ENCODE data around the gene TAS1R3. TPM values are rescaled to one million over a fixed set of nuclear protein-coding genes. Genes with fewer than 3 reads are reported as not detected.

The TAS1R3 gene
- total and polyA plus RNA-seq, 10 of the 15 experiments (the other 5 are each of a cell fraction or from before 2014, with no cell fraction given), result 0.04 to 0.51 (median 0.08) TPM; not detected in 3

GRCh38 chr1:1306661-1307260 is 24.3 kb upstream of the TAS1R3 start:
- SMC1A ChIA-PET (ENCODE audit: uncharacterized antibody, unreplicated experiment), result no interaction called here

More at GRCh38 chr1:1306661-1307260, 24.3 kb upstream of the TAS1R3 start:
- POLR2A ChIA-PET, result interaction anchor here (0.6 kb wide), 1 partner anchor 75 kb away, joined by 3 read pairs; no protein-coding TSS in a partner anchor
- no peaks in the 10 kb centered on the region for H3K9me3 ChIP-seq (replicated peaks; ENCODE audit: control insufficient read depth, insufficient read depth, low read length)
- DNase-seq (ENCODE audit: low read depth, low spot score) (no peak), ATAC-seq (no peak), FAIRE-seq (no peak)
- TF ChIP-seq ESRRA (IDR thresholded peaks at IDR 0.05; ENCODE audit: low read length), result no peak
- no peak for TF ChIP-seq RFX5 (IDR thresholded peaks at IDR 0.05; ENCODE audit: low read depth, low read length)
- TF ChIP-seq, protein P1, sequence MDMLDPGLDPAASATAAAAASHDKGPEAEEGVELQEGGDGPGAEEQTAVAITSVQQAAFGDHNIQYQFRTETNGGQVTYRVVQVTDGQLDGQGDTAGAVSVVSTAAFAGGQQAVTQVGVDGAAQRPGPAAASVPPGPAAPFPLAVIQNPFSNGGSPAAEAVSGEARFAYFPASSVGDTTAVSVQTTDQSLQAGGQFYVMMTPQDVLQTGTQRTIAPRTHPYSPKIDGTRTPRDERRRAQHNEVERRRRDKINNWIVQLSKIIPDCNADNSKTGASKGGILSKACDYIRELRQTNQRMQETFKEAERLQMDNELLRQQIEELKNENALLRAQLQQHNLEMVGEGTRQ (IDR thresholded peaks at IDR 0.05; ENCODE audit: borderline replicate concordance, low read depth, low read length), result no peak
- TF ChIP-seq PAX8 (IDR thresholded peaks at IDR 0.05), result no peak
- no peak for TF ChIP-seq SMARCA5 (IDR thresholded peaks at IDR 0.05)
- no peak for TF ChIP-seq ZNF687 (IDR thresholded peaks at IDR 0.05)
- TF ChIP-seq RB1 (IDR thresholded peaks at IDR 0.05; ENCODE audit: borderline replicate concordance), result no peak
- TF ChIP-seq, protein P2, sequence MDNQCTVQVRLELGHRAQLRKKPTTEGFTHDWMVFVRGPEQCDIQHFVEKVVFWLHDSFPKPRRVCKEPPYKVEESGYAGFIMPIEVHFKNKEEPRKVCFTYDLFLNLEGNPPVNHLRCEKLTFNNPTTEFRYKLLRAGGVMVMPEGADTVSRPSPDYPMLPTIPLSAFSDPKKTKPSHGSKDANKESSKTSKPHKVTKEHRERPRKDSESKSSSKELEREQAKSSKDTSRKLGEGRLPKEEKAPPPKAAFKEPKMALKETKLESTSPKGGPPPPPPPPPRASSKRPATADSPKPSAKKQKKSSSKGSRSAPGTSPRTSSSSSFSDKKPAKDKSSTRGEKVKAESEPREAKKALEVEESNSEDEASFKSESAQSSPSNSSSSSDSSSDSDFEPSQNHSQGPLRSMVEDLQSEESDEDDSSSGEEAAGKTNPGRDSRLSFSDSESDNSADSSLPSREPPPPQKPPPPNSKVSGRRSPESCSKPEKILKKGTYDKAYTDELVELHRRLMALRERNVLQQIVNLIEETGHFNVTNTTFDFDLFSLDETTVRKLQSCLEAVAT (IDR thresholded peaks at IDR 0.05), result 0 out of 2 replicates have a peak, but pooled peaks have one; percentile 33
- TF ChIP-seq KLF5 (IDR thresholded peaks at IDR 0.05; ENCODE audit: partially characterized antibody), result no peak
- no peak overlapping the region for H3K27ac ChIP-seq (ENCODE audit: control insufficient read depth, insufficient read depth)
- peak overlapping the region; percentile 99 for H3K4me2 ChIP-seq (ENCODE audit: control insufficient read depth, insufficient read depth)
- CTCF ChIA-PET, result interaction anchor here (1.0 kb wide), 1 partner anchor 199 kb away, joined by 3 read pairs; no protein-coding TSS in a partner anchor
- in situ Hi-C loops (cut with MboI) (no loop called here), intact Hi-C loops (cut with micrococcal nuclease; ENCODE audit: unreplicated experiment) (loop anchor here (5.0 kb wide), 1 partner anchor 189 kb away; the partner anchor contains the start of gene C1orf159)
- H3K9ac ChIP-seq (ENCODE audit: control insufficient read depth, insufficient read depth, low read length), result peak overlapping the region; percentile 75; the same call in 1 of the 2 replicates
- peaks cover 27% of the 10 kb centered on the region for H3K4me1 ChIP-seq (ENCODE audit: control insufficient read depth, insufficient read depth, low read length)
- WGBS (ENCODE audit: insufficient coverage, insufficient replicate concordance, low lambda C conversion rate, missing lambda C conversion rate), result 51% methylated on average over 27 of the region's 27 CpGs
- no peaks in the 10 kb centered on the region for H4K20me1 ChIP-seq (ENCODE audit: control insufficient read depth, insufficient read depth)
- H3K79me2 ChIP-seq (ENCODE audit: control insufficient read depth, insufficient read depth, low read length), result peaks cover 26% of the 10 kb centered on the region
- no TSS peak for BruUV-seq (replicated peaks)
- H3K36me3 ChIP-seq (ENCODE audit: control insufficient read depth in 2 of 2, insufficient read depth in 2 of 2, low read length in 1 of 2), result peaks cover 0 to 5% of the 10 kb centered on the region in 2 experiments; a peak in 3 of 4 replicates
- peak overlapping the region; percentile 84 for H3K4me3 ChIP-seq
- H2AFZ ChIP-seq (ENCODE audit: control insufficient read depth, low read depth, low read length), result no peak overlapping the region
- RAD21 ChIA-PET (ENCODE audit: unreplicated experiment), result no interaction called here
- H3K27me3 ChIP-seq (replicated peaks in 1 of 2; ENCODE audit: control insufficient read depth in 2 of 2, insufficient read depth in 2 of 2, low read length in 1 of 2), result no peaks in the 10 kb centered on the region

All from GM12878 (cell line).